Gastrocnemius medialis (tissue), 4 donors: ENCODE data around the gene HOXB6. TPM values are rescaled to one million over a fixed set of nuclear protein-coding genes. Genes with fewer than 3 reads are reported as not detected.

Source experiments
- ATAC-seq, 2 donors: fragments of 150-250 bp; one replicate each; pipeline ENCODE4 v1.9.1; 2016
- DNase-seq, 2 donors: peaks; one replicate each; pipeline ENCODE4 v3.0.0-alpha.2; 2019
- H3K27ac ChIP-seq, 4 donors: fragments of 200-600 bp; sonication (generic); 1 replicate in 1 of 4; 2 replicates in 3 of 4; pipeline ENCODE4 v1.5.1; 2016 to 2018; ENCODE audit warnings: mild to moderate bottlenecking in 2 of 4, moderate library complexity in 1 of 4
- H3K27me3 ChIP-seq, 3 donors: fragments of 200-600 bp; sonication (generic) in 2 of 3; 1 replicate in 1 of 3; 2 replicates in 2 of 3; pipeline versions ENCODE4 v1.5.1 to v1.6.0; 2016 to 2019; ENCODE audit warnings: mild to moderate bottlenecking in 1 of 3, moderate library complexity in 1 of 3
- H3K36me3 ChIP-seq, 2 donors: fragments of 200-600 bp; sonication (generic) in 1 of 2; one replicate each; pipeline ENCODE4 v1.5.1; 2017 to 2018
- H3K4me1 ChIP-seq, 2 donors: fragments of 200-600 bp; sonication (generic) in 1 of 2; one replicate each; pipeline ENCODE4 v1.5.1; 2016 to 2017; ENCODE audit warnings: mild to moderate bottlenecking in 2 of 2
- H3K4me3 ChIP-seq, 4 donors: fragments of 200-600 bp; sonication (generic) in 3 of 4; 1 replicate in 1 of 4; 2 replicates in 3 of 4; pipeline ENCODE4 v1.5.1; 2016 to 2019; ENCODE audit warnings: mild to moderate bottlenecking in 2 of 4
- H3K9me3 ChIP-seq, 3 donors: fragments of 200-600 bp; sonication (generic) in 2 of 3; 1 replicate in 1 of 3; 2 replicates in 2 of 3; pipeline ENCODE4 v1.5.1; 2016 to 2019
- CTCF ChIP-seq, 5 experiments: fragments of 450-650 bp in 3 of 5; fragments of 200-600 bp in 2 of 5; sonication (generic) in 2 of 5; IDR thresholded peaks in 4 of 5; conservative IDR thresholded peaks in 1 of 5; 1 replicate in 4 of 5; 2 replicates in 1 of 5; pipeline ENCODE4 v1.5.1; 2016 to 2019; ENCODE audit warnings: antibody characterized with exemption in 5 of 5, mild to moderate bottlenecking in 3 of 5, moderate library complexity in 3 of 5
- POLR2A ChIP-seq, 2 donors: fragments of 450-650 bp; IDR thresholded peaks; one replicate each; pipeline ENCODE4 v1.6.1; 2017; ENCODE audit warnings: antibody characterized with exemption in 2 of 2, mild to moderate bottlenecking in 2 of 2, moderate library complexity in 2 of 2
- in situ Hi-C, 4 donors: fragments of 200-750 bp; cut with MboI; loops; one replicate each; pipeline versions ENCODE4 v1.15.0 to v1.8.0; 2017; ENCODE audit warnings: low sequenced_read_pairs in 4 of 4
- intact Hi-C: fragments of 100-400 bp; cut with DNase I; formaldehyde crosslinking; loops from one replicate; pipeline ENCODE4 v1.15.1; 2023; ENCODE audit warnings: low total_unique reads
- total RNA-seq, 4 donors: library from RNA; depleted of rRNA; stranded (reverse); fragments of >200 nt; gene quantifications; one replicate each; pipeline versions ENCODE4 v1.1.0 to v1.2.3, GENCODE V29; 2016

Gene HOXB6
- total RNA-seq, 4 donors from 2014 or later, result 0.55 to 3.0 (median 1.3) TPM

- ATAC-seq, result peak; percentile 89 to 90
- no peak overlapping the region for H3K27ac ChIP-seq
These were observed 13.6 kb upstream of the HOXB6 start for GRCh38 chr17:48618256-48618896.

GRCh38 chr17:48617471-48618255 lies 12.9 kb upstream of the HOXB6 start:
- intact Hi-C loops (loop anchor here (2.0 to 5.0 kb wide), 3 partner anchors 280 to 590 kb away; no protein-coding TSS in a partner anchor), in situ Hi-C loops (no loop called here)
- Histone ChIP-seq H3K27ac (no peak overlapping the region), H3K36me3 (no peaks in the 10 kb centered on the region), H3K4me1 (peaks cover 0 to 1% of the 10 kb centered on the region in 2 donors), H3K27me3 (peaks cover 97 to 98% (median 97%) of the 10 kb centered on the region in 3 donors), H3K4me3 (no peak overlapping the region), H3K9me3 (no peaks in the 10 kb centered on the region)
- ATAC-seq, result no peak
- TF ChIP-seq CTCF (IDR thresholded peaks at IDR 0.05 in 4 of 5, conservative IDR thresholded peaks at IDR 0.05 in 1 of 5) (no peak), POLR2A (IDR thresholded peaks at IDR 0.05) (no peak)
- no peak for DNase-seq

More at GRCh38 chr17:48618256-48618896, 13.6 kb upstream of the HOXB6 start:
- H3K36me3 ChIP-seq, result no peaks in the 10 kb centered on the region
- in situ Hi-C loops (no loop called here), intact Hi-C loops (loop anchor here (2.0 to 5.0 kb wide), 3 partner anchors 281 to 591 kb away; no protein-coding TSS in a partner anchor)
- peak; percentile 64 to 76 for DNase-seq
- H3K27me3 ChIP-seq, result peaks cover 98 to 99% (median 99%) of the 10 kb centered on the region in 3 donors
- H3K9me3 ChIP-seq, result no peaks in the 10 kb centered on the region
- H3K4me3 ChIP-seq, result peak overlapping the region in 1 of 4 donors; percentile 8
- no peak for TF ChIP-seq POLR2A (IDR thresholded peaks at IDR 0.05)
- TF ChIP-seq CTCF (IDR thresholded peaks at IDR 0.05 in 4 of 5, conservative IDR thresholded peaks at IDR 0.05 in 1 of 5), result peak; percentile 93 to 98 (median 97)
- H3K4me1 ChIP-seq, result no peaks in the 10 kb centered on the region

- H3K4me1 ChIP-seq, result peaks cover 3 to 9% of the 10 kb centered on the region in 2 donors
- DNase-seq, result no peak
- H3K4me3 ChIP-seq, result no peak overlapping the region
- no peaks in the 10 kb centered on the region for H3K9me3 ChIP-seq
- H3K36me3 ChIP-seq, result no peaks in the 10 kb centered on the region
- peaks cover 97 to 98% (median 97%) of the 10 kb centered on the region in 3 donors for H3K27me3 ChIP-seq
- intact Hi-C loops, result loop anchor here (5.0 kb wide), 2 partner anchors 280 to 590 kb away; no protein-coding TSS in a partner anchor
- ATAC-seq, result no peak
- in situ Hi-C loops, result no loop called here
- no peak for TF ChIP-seq CTCF (IDR thresholded peaks at IDR 0.05 in 4 of 5, conservative IDR thresholded peaks at IDR 0.05 in 1 of 5)
- no peak overlapping the region for H3K27ac ChIP-seq
These were observed 12.1 kb upstream of the HOXB6 start for GRCh38 chr17:48616717-48617470.

- peaks cover 93 to 97% (median 97%) of the 10 kb centered on the region in 3 donors for H3K27me3 ChIP-seq
- peaks cover 4 to 14% of the 10 kb centered on the region in 2 donors for H3K4me1 ChIP-seq
- no peaks in the 10 kb centered on the region for H3K9me3 ChIP-seq
- H3K27ac ChIP-seq, result no peak overlapping the region
- no peak for ATAC-seq
- no peaks in the 10 kb centered on the region for H3K36me3 ChIP-seq
- TF ChIP-seq CTCF (IDR thresholded peaks at IDR 0.05 in 4 of 5, conservative IDR thresholded peaks at IDR 0.05 in 1 of 5), result no peak
- TF ChIP-seq POLR2A (IDR thresholded peaks at IDR 0.05), result no peak
- no peak for DNase-seq
- H3K4me3 ChIP-seq, result no peak overlapping the region
- intact Hi-C loops (loop anchor here (5.0 kb wide), 2 partner anchors 279 to 589 kb away; no protein-coding TSS in a partner anchor), in situ Hi-C loops (no loop called here)
These were observed 11.4 kb upstream of the HOXB6 start for GRCh38 chr17:48615963-48616716.
